Activated T-cell treated with anti-CD3 and anti-CD28 coated beads, Interleukin-2, amount 50 U/mL, for 1 hour (primary cell): ENCODE data around the gene CACNB4.
"Not testable (repeated sequence)": the region's sequence is repeated elsewhere in the genome, so short reads cannot be mapped to it uniquely, and the experiment has no call there.

Experiments used
- DNase-seq: peaks from one replicate; pipeline ENCODE4 v3.0.0-alpha.2; 2020

The CACNB4 gene

DNA sequence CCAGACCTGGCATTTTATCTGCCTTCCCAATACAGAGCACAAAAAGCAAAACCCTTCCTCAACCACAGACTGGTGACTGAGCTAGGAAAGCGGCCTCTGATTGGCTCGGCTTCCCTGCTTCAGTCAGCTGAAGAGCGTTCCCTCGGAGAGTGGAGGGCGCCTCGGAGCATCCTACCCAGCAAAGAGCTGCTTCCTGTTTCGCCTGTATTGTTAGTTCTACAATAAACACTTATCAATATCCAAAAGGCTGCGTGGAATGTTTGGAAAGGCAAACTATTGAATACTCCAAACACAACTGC is 125.0 kb downstream of the CACNB4 start:
- no peak for DNase-seq

DNA sequence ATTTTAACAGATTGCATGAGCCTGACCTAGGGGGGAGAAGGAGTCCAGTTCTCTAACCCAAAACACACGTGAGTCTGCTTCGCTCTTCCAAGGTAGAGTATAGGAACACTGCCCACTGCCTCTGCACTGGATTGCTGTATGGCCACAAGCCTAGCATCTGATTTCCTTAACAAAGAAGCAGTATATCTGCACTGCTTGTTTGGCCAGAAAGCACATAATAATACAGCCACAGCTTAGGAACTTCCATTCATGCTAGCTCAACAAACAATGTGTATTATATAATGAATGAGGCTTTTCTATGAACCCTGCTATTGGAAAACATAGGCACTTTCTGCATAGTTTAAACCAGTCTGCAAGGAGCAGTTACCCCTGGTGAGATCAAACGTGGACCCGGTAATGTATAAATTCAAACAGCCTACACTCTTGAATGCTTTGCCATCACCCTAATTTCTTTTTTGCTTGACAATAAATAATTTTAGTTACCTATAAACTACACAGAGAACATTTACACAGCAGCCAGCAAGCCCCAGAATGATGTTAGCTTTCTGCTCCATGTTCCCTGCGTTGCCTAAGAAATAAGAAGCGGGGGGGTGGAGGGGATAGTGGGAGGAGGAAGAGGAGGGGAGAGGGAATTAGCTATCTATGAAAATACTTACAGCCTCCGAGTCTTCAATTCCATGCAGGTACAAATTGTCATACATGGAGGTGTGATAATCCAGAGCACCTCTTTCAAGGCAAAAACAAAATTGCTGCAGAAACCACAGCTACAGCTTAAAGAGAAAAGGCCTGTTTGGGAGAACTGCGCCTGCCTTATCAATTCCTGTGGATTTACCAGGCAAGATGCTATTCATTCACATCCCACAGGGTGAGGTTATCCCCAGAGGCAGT is 125.6 kb downstream of the CACNB4 start:
- no peak for DNase-seq

DNA sequence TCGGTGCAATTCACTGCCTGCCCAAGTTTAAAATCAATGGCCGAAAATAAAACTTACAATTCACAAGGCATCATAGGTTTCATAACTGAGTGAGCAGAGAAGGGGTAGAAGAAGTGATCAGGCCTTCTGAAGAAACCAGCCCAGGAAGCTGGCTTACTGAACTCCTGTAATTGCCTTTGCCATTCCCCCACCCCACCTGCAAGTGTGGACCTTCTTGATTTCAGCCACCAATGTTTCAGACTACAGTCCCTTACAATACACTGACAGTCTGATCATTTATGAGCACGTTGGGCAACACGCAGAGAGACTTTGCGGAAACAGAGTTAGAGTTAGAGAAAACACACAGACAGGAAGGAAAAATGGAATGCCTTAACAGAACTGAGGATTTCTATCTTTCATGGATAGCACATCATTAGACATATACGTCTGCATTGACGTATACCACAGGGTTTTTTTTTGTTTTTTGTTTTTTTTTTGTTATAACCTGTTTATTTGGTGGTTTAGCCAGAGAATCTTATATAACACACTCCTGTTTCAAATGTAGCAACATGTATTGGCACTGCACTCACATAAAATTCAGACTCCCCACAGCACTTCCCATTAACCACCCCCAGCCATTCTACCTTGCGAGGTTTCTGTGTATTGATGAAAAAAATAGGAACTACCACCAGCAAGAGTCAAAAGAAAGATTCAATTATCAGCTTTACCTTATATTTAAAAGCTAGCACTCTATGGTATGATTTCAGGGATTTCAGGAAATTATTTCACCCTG is 126.4 kb downstream of the CACNB4 start:
- DNase-seq = no peak

DNA sequence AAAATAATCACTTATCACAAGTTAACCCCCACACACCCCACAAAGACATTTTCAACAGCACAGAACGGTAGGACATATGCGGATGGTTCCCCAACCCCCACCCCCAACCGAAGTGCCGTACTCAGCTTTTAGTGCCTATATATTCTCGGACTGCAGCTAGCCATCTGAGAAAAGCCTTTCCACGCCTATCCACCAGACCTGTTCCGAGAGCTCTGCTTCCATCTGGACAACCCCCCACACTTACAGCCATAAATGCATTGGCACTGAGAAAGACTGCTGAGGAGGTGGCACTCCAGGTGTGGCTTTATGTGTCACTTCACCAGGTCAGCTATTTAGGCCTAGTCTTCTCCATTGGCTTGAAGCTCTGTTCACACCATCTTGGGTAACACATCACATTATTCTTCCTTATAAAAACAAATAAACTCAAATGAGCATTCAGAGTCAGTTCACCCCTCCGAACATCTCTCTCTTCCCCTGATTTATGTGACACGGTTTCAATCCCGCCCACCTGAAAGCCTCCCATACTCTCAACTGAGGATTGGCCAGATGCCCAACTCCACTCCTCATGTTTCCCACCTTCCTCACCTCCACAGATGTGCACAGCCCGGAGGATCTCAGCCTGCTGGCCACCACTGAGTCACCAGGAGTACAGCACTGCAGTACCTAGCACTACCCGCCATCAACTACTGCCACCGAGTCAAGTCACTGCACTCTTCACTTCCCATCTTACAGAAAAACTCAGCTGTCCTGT is 127.4 kb downstream of the CACNB4 start:
- DNase-seq = no peak

DNA sequence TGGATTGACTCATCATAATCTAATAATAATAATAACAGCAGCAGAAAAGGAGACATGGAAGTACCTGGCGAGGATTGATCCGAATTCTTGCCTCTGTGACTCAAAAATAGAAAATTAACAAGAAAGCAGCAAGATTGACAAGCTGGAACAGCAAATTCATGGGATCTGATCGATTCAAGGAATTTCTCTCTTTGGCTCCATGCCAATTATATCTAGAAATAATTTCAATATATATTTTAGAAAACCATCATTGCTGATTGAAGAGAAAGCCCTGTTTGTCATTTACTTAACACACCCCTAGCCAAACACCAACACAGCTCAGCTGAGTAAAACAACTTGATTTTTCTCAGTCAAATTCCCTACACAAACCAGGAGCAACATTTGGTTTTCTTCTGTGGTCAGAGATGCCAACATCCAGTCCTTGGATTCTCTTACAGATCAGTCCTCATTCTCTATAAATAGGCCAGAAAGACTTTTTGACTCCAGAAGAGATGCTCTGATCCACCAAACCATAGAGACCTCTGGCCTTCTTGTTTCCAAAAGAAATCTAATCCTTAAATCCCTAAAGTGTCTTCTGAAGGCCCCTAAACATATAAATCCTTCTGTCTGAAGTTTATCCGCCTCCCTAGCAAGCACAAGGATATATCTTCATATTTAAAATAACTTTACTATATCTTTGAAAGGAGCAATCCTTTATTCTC is 129.9 kb downstream of the CACNB4 start:
- no peak for DNase-seq

DNA sequence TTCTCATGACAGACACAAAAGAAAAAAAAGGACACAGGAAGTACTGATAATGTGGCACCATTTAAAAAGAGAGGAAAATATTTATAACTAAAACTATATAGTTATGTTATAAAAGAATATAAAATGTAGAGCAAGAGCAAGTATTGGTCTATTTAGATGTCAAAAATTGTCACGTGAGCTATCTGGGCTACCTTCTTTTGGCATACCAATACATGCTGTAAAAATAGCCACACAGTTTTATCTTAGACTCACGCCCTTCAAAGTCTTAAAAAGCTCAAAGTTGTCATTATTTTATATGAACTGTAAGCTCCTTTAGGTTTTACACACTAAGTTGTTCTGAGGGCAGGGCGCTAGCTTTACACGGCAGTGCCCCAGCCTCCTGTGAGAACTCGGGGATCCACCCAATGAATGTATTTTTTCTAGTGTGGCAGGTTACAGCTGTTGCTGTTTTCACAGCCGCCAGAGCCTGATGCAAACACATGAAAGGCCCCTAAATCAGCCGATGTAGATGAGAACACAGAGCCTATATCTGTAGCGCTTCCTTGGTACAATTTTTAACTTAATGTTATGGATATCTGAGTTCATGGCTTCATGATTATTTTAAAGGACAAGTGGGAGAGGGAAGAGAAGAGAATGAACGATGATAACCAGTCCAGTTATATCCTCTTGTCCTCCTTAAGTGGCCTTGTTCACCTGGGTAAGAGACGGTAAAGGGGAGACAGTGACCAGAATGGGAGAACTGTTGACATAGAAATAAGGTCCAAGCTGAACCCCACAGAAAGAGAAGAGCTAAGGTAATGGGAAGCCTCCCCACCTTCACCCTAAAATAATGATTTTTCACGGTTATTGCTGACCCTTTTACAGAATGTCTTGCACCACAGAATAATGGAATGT is 130.8 kb downstream of the CACNB4 start:
- no peak for DNase-seq

DNA sequence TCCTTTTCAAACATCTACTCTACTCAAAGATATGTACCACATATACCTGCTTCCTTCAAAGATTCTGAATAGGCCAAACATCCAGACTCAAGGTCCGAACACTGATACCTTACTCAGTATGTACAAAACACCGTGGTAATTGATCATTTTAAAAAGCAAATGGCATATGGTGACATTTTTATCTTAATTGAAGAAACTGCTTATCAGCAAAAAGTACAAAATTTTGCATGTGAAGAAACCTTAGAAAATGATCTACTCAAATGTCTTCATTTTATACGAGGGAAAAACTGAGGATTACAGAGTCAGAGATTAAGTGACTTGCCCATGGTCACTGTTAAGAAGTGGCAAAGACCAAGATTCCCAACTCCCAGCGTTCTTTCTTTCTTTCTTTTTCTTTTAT is 133.0 kb downstream of the CACNB4 start:
- DNase-seq = no peak

DNA sequence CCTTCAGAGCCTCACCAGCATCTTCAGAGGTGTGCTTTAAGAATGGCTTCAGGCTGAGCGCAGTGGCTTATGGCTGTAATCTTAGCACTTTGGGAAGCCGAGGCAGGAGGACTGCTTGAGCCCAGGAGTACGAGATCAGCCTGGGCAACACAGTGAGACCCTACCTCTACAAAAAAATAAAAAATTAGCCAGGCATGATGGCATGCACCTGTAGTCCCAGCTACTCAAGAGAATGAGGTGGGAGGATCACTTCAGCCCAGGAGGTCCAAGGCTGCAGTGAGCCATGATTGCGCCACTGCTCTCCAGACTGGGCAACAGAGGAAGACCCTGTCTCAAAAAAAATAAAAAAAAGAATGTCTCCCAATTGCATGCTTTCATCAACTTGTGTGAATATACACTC is 137.3 kb downstream of the CACNB4 start:
- no peak for DNase-seq

DNA sequence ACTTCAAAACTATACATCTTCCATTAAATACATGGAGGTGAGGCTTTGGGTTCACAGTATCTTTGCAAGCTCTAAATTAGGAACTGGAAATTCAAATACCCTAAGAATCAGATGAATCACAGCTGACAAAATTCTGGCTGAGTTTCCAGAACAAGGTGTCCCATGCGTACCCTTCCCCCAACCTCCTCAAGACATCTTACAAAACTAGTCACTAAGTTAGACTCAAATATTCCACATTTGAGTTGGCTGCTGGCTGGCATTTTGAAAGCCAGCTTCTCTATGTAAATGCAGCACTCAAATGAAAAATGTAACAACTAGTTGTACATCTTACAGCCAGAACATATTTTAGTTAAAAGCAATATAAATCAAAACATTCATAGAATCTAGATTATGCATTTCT is 139.6 kb downstream of the CACNB4 start:
- DNase-seq = no peak

DNA sequence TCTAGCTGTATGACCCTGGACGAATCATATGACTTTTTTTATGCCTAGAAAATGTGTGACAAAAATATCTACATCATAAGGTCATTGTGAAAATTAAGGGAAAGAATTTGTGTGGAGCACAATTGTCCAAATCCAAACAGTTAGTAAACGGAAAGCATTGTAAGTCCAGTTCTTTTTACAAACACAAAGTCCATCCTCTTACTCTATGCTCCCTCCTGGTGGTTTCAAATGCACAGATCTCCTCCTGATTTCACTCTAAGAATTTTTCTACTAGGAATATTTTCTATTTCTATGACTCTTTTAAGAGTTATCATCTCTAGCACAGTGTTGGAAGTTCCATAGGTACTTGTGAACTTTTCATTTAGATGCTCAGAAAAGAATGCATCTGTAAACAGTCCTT is 145.4 kb downstream of the CACNB4 start:
- DNase-seq = no peak

DNA sequence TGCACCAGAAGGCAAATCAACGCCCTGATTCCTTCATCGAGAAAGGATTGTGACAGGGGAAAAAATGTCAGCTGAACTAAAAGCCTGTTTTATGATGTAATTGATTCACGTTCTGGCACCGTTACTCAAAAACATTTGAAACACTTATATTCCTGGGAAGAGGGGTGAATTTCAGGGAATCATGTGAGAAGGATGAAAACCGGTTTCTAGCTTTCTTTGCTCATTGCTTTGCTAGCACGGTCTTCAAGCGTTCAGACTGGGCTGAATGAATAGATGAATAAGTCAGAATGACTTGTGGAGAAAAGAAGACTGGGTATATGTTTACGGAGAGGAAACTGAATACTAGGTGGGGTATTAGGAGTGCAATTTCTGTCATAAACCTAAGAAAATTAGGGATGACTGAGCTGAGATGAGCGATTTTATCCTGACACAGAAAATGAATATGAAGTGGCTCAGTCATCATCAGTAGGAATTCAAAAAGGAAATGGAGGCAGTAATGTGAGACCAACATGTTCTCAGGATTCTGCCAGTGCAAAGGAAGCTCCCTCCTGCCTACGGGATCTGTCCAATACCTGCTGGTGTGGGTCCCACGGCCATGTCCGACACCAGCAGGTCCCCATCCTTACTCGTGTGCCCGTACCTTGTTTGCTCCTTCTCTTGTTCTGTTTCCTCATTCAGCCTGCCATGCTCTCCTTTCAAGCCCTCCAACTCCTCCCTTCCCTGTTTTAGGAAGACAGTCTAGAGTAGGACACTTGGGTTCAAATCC is 146.0 kb downstream of the CACNB4 start:
- no peak for DNase-seq

DNA sequence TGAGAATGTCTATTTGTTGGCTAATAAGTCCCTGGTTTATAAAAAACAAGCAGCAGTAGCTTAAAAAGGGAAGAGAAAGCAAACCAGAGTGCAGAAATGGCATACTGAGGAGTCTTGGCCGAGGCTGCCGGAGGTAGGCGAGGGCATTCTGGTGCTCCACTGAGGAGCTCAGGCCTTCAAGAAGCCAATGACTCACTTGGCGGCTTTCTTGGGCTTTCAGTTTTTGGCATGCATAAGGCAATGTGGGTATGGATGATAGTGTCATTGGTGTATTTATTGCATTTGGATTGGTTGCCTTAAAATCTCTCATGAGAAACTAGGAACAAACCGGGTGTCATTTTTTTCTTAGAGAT is 151.1 kb downstream of the CACNB4 start:
- no peak for DNase-seq

DNA sequence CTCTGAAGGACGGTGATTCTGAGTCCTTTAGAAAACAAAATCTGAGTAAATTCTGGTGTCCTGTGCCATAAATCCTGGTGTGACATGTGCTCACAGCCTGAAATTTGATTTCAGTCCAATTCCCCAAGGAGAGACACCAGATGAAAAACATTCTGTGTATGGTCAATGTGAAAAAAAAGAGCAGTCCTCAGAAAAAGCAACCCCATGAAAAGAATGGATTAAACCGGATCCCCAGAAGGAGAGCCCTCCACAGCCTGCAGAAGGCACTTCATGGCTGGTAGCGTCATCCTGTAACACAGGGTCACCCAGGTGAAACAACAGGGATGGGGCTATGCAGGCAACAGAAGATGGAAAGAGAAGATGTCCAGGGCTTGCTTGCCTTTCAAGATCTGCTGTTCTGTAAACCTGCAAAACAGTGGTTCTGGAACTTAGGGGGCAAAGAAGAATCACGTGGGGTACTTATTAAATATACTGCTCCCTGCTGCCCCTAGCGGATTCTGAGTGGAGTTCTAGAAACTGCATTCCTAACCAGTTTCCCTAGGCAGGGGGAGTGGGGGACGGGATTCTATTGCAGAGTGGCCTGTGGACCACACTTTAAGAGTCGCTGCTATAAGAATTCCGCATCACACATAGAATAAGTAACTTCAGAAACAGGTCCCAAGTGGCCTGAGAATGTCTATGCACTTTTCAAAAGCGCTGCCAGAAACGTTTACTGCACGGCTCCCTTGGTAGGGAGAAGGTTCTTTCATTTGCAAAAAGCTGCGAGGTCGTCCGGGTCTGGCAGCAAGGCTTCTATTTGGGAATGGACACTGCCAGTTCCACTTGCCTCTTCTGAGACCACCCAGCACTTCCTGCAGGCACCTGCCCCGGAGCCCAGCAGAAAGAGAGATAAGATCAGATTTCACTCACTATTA is 151.7 kb downstream of the CACNB4 start:
- DNase-seq = no peak

DNA sequence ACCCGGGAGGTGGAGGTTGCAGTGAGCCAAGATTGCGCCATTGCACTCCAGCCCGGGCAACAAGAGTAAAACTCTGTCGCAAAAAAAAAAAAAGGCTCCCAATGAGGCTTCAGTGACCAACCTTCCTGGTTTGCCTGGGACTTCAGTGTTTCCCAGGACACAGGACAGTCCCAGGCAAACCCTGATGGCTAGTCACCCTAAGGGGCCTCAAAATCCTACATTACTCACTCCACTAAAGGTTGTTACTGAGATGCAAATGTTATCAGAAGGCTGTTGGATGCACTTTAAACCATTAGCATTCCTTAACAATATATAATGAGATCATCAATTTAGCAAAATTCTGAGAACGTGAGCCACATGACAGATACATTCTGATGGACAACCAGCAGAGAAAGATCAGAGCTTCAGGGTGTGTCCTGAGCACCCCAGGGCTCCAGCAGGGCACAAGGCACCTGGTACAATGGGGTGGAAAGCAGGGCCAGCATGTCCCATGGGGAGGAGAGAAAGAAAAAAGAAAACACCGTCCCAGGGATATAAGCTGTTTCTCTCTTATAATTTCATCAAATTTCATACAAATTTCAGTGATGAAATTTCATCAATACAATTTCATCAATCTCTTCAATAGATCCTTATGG is 152.5 kb downstream of the CACNB4 start:
- DNase-seq = no peak

DNA sequence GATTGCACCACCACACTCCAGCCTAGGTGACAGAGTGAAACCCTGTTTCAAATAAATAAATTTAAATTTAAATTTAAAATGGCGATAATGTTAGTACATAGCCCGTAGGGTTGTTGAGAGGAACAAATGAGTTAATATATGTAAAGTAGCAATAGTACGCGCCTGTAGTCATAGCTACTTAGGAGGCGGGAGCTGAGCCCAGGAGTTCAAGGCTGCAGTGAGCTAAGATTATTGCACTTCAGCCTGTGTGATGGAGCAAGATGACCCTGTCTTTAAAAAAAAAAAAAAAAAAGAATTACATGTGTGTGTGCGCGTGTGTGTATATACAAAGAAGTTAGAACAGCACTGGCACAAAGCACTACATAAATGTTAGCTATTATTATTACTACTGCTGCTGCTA is 153.2 kb downstream of the CACNB4 start:
- no peak for DNase-seq

DNA sequence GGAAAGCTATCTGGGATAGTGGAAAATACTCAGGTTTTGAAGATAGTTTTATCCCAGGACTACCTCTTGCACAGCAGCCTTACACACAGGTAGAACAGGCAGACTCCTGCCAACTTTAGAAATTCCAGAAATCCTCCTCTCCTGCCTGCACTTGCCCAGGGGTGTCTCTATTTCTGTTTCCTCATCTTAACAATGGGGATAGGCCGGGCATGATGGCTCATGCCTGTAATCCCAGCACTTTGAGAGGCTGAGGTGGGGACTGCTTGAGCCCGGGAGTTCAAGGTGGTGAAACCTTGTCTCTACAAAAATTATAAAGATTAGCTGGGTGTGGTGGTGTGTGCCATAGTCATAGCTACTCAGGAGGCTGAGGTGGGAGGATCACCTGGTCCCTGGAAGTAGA is 153.7 kb downstream of the CACNB4 start:
- DNase-seq = no peak

DNA sequence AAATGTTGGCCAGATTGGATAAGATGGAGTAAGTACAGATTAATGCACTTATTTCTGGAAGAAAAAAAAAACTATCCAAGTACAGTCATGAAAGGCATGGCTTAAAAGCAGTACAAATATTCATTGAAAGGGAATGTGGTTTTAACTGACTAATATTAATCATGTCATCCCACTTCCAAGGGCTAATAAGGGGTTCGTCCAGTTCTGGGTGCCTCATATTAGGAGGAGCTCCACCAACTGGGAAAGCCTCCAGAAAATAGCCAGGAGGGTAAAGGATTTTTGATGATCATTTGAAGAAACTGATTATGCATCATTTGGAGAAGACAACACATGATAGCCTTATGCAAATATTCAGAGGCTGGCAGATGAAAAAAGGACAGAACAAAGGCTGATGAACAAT is 155.4 kb downstream of the CACNB4 start:
- no peak for DNase-seq

DNA sequence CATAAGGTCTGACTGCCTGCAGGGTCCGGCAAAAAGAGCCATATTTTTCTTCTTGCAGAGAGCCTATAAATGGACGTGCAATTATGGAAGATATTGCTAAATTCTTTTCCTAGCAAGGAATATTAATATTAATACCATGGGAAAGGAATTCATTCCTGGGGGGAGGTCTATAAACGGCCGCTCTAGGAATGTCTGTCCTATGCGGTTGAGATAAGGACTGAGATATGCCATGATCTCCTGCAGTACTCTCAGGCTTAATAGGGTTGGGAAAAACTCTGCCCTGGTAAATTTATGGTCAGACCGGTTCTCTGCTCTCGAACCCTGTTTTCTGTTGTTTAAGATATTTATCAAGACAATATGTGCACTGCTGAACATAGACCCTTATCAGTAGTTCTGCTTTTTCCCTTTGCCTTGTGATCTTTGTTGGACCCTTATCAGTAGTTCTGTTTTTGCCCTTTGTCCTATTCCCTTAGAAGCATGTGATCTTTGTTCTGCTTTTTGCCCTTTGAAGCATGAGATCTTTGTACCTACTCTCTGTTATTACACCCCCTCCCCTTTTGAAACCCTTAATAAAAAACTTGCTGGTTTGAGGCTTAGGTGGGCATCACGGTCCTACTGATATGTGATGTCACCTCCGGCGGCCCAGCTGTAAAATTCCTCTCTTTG is 156.2 kb downstream of the CACNB4 start:
- not testable (repeated sequence) for DNase-seq

DNA sequence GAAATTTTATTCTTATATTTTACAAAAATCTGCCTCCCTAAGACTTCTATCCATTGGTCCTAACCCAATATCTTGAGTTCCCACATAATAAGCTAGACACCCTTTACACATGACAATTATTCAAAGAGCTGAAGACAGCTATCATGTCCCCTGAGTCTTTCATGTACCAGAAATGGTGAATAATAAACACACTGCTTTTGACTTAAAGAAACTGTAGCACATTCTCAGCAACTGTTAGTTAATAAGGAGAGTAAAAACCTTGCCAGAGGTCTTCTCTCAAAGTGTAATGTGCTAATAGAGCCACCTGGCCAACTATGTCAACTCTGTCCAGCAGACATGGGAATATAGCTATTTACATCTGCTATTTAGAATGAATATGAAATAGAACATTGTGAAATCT is 160.9 kb downstream of the CACNB4 start:
- no peak for DNase-seq
